ENCODE measurements around the gene CR1.
"Not testable (repeated sequence)": the region's sequence is repeated elsewhere in the genome, so short reads cannot be mapped to it uniquely, and the experiment has no call there.

CR1 gene

GRCh38 chr1:207682872-207683434 lies 187.0 kb downstream of the CR1 start:
- not testable (repeated sequence) for DNase-seq

- not testable (repeated sequence) for DNase-seq
Measured at GRCh38 chr1:207690551-207690950, 194.6 kb downstream of the CR1 start.

- no peak for DNase-seq
Measured at GRCh38 chr1:207691010-207691409, 195.1 kb downstream of the CR1 start.

Measured in NCI-H1930 (cell line).